Upper lobe of left lung (tissue), 6 donors: Measurements from ENCODE around the gene NDUFA8. TPM values are rescaled to one million over a fixed set of nuclear protein-coding genes. Genes with fewer than 3 reads are reported as not detected.

Experiments used
- ATAC-seq, 2 donors: fragments of 200-7000 bp; cut with Tn5 transposase; one replicate each; pipeline ENCODE4 v1.9.1; 2022; ENCODE audit warnings: mild to moderate bottlenecking in 2 of 2, moderate library complexity in 2 of 2; ENCODE audit not compliant: low FRiP score in 2 of 2
- DNase-seq, 2 donors: peaks; one replicate each; pipeline ENCODE4 v3.0.0-alpha.2; 2019 to 2020
- H3K27ac ChIP-seq, 4 donors: fragments of 200-600 bp; sonication (generic); one replicate each; pipeline ENCODE4 v1.5.1; 2016 to 2019
- H3K27me3 ChIP-seq, 4 donors: fragments of 200-600 bp; sonication (generic); one replicate each; pipeline ENCODE4 v1.5.1; 2017 to 2019
- H3K36me3 ChIP-seq, 4 donors: fragments of 200-600 bp; sonication (generic); one replicate each; pipeline ENCODE4 v1.5.1; 2016 to 2019
- H3K4me1 ChIP-seq, 4 donors: fragments of 200-600 bp; sonication (generic); one replicate each; pipeline ENCODE4 v1.5.1; 2018 to 2019
- H3K4me3 ChIP-seq, 4 donors: fragments of 200-600 bp; sonication (generic); one replicate each; pipeline ENCODE4 v1.5.1; 2017 to 2019; ENCODE audit warnings: mild to moderate bottlenecking in 2 of 4, moderate library complexity in 1 of 4
- H3K9me3 ChIP-seq, 4 donors: fragments of 200-600 bp; sonication (generic); one replicate each; pipeline ENCODE4 v1.5.1; 2018 to 2019
- EP300 ChIP-seq, 4 donors: sonication (generic); formaldehyde crosslinking; IDR thresholded peaks; one replicate each; pipeline ENCODE4 v1.5.1; 2017; ENCODE audit warnings: antibody characterized with exemption in 4 of 4, control low read depth in 2 of 4
- POLR2A ChIP-seq, 4 donors: fragments of 450-650 bp; IDR thresholded peaks; one replicate each; pipeline ENCODE4 v1.5.1; 2016 to 2017; ENCODE audit warnings: antibody characterized with exemption in 4 of 4, mild to moderate bottlenecking in 2 of 4
- POLR2AphosphoS5 ChIP-seq, 2 donors: sonication (generic); formaldehyde crosslinking; IDR thresholded peaks; one replicate each; pipeline ENCODE4 v1.5.1; 2017; ENCODE audit warnings: antibody characterized with exemption in 2 of 2
- WGBS, 2 donors: methylation state at CpG; one replicate each; pipeline ENCODE4 v1.1.5; 2017 to 2018; 5-methylcytosine and 5-hydroxymethylcytosine counted together
- total RNA-seq, 6 donors: library from RNA; depleted of rRNA in 4 of 6; stranded (reverse); fragments of >200 nt in 4 of 6; gene quantifications; one replicate each; pipeline versions ENCODE4 v1.1.0 to v1.2.1, GENCODE V29; 2016 to 2021
- TF ChIP-seq, protein P1 (sequence below), 6 experiments: fragments of 450-650 bp in 4 of 6; fragments of 200-600 bp in 2 of 6; sonication (generic) in 2 of 6; IDR thresholded peaks; one replicate each; pipeline ENCODE4 v1.5.1; 2016 to 2019; ENCODE audit warnings: antibody characterized with exemption in 6 of 6
- donor health status: DM: no; HTN: no; CAD: no; lungs with moderate emphysema.
- donor health status: DM: no; HTN: yes; CAD: no; lungs with severe emphysema.

Gene NDUFA8
- total RNA-seq = 10 to 100 TPM; 25.6 to 46.5 (median 35.5) TPM

DNA sequence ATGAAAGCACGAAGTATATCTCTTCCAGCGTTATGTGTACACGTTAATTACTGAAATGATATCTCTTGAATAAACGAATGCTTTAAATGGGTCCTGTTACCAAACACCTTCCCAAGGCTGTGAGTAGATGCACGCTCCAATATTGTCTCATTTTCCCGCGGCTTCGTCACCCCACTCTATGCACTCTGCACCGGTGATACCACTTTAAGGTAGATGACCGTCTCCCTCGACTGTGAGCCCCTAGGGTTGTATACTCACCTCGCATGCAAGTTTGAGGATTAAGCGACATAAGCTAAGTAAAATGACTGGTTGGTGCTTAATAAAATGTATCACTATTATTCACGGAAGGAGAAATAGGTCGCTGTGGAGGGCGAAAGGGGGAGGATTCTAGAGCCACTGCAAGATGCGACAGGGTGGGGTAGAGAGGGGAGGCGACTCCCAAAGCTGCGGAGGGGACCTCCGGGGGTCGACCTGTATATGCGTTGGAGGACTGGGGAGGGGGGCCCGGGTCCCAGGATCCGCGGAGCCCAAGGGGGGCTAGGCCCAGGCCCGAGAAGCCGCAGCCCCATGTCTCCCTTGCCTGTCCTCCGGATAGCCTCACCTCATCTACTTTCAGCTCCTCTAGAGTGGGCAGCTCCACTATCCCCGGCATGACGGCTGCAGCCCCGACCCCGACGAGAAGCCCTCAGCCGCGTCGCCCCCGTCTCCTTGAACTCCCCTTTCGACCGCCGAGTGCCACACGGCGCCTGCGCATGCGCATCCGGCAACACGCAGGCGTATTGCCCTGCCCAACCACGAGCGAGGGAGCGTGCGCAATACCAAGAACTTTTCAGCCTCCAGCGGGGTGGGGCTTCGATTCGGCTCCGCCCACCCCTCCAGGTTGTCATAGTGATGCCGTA, at the start of gene NDUFA8, which contains the start of gene MORN5:
NDUFA8 (minus strand) TSS at position 754 of the 899 bp plus-strand sequence; CDS start at position 652, 102 bp downstream.
MORN5 (plus strand) TSS at position 883 of the 899 bp plus-strand sequence. CDS start 65 bp downstream, outside the sequence.
- Histone ChIP-seq H3K4me3 (peak within 1 kb of the TSS; percentile 70 to 80 (median 71)), H3K27ac (peak within 1 kb of the TSS; percentile 78 to 88 (median 82)), H3K36me3 (no peaks in the 10 kb centered on the region), H3K4me1 (peaks cover 14 to 28% (median 20%) of the 10 kb centered on the region in 4 donors), H3K9me3 (peaks cover 0 to 4% (median 0%) of the 10 kb centered on the region in 4 donors), H3K27me3 (no peaks in the 10 kb centered on the region)
- ATAC-seq (peak; percentile 97 to 99), DNase-seq (peak; percentile 96 to 98)
- TF ChIP-seq POLR2AphosphoS5 (IDR thresholded peaks at IDR 0.05) (peak; percentile 74 to 90), EP300 (IDR thresholded peaks at IDR 0.05) (no peak), POLR2A (IDR thresholded peaks at IDR 0.05) (peak in 3 of 4 donors; percentile 30 to 83 (median 77))
- TF ChIP-seq, protein P1, sequence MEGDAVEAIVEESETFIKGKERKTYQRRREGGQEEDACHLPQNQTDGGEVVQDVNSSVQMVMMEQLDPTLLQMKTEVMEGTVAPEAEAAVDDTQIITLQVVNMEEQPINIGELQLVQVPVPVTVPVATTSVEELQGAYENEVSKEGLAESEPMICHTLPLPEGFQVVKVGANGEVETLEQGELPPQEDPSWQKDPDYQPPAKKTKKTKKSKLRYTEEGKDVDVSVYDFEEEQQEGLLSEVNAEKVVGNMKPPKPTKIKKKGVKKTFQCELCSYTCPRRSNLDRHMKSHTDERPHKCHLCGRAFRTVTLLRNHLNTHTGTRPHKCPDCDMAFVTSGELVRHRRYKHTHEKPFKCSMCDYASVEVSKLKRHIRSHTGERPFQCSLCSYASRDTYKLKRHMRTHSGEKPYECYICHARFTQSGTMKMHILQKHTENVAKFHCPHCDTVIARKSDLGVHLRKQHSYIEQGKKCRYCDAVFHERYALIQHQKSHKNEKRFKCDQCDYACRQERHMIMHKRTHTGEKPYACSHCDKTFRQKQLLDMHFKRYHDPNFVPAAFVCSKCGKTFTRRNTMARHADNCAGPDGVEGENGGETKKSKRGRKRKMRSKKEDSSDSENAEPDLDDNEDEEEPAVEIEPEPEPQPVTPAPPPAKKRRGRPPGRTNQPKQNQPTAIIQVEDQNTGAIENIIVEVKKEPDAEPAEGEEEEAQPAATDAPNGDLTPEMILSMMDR (IDR thresholded peaks at IDR 0.05) = peak in 3 of 6 experiments; percentile 41 to 65 (median 62)
- whole genome bisulfite sequencing, 2 donors = 1 to 3% methylated on average over 25 to 54 of the region's 56 CpGs

DNA sequence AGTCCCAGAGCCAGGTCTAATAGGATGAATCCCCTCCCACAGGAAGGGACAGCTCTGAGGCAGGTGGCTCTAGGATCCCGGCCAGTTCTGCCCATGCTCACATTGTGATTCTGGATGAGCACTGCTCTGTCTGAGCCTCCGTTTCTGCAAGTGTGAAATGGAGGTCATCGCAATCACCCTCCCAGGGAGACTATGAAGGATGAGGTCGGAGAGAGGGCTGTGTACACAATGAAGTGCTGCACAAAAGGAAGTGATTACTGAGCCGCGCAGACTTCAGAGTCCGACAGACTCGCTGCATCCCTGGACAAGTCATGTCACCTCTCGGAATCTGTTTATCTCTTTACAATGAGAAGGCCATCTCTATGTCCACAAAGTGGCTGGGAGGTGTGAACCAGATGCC, 47.5 kb upstream of the NDUFA8 start:
- Histone ChIP-seq H3K9me3 (no peaks in the 10 kb centered on the region), H3K27ac (no peak overlapping the region), H3K36me3 (no peaks in the 10 kb centered on the region), H3K4me3 (no peak overlapping the region), H3K27me3 (no peaks in the 10 kb centered on the region), H3K4me1 (no peaks in the 10 kb centered on the region)
- ATAC-seq (no peak), DNase-seq (no peak)
- no peak for TF ChIP-seq EP300 (IDR thresholded peaks at IDR 0.05)
- TF ChIP-seq, protein P1 (IDR thresholded peaks at IDR 0.05) = no peak
- no peak for TF ChIP-seq POLR2A (IDR thresholded peaks at IDR 0.05)
- no peak for TF ChIP-seq POLR2AphosphoS5 (IDR thresholded peaks at IDR 0.05)
- WGBS, 2 donors = 72 to 82% methylated on average over 9 of the region's 9 CpGs

DNA sequence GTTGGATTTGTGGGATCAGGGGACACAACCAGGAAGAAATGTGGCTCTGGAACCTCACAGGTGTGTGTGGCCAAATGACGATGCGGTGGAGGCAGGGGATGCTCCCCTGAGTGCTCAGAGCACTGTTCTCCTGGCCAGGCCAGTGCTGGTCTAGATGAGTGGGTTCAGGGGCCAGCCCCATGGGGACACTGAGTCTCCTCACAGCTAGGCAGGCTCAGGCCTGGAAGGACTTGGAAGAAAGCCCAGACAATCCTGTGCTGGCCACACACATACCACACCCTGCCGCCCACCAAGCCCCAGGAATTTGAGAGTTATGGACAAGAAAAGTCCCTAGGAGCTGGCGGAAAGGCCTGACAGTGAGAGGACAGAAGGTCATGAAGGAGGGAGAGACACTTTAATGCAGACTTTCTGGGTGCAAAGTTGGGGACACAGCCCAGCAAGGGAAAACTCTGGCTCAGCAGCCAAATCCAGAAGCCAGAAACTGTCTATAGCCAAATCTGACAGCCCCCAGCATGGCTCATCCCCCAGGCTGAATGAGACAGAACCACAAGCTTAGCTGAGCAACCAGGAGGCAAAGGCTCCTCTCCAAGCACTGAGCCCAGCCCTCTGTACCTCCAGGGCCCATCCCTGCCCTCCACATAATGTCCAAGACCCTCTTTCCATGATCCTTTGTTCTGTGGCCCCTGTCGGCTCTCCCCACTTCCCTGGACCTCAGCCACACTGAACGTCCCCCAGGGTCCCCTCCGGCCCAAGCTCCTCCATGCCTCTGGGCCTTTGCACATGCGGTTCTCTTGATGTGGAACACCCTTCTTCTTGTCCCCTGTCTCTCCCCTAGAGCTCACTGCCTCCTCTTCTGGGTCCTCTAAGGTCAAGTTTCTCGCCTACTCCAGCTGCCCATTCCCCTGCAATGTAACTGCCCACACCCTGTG, 46.8 kb upstream of the NDUFA8 start:
- 87 to 91% methylated on average over 9 of the region's 9 CpGs for WGBS, 2 donors

DNA sequence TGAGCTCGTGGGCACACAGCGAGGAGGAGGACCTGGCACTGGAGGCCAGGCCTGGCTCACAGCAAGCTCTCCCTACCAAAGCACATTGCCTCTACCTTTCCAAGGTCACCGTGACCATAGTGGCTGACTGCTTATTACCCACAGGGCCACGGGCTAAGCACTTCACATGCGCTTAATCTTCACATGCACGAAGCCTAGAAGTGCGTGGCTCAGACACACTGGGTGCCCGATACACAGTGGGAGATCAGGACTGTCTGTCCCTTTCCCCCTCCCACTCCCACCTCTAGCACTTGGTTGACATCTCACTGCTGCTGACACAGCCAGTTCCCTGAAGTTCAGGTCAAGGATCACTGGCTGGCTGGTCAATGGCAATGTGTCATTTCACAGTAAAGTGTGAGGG, 45.6 kb upstream of the NDUFA8 start:
- Histone ChIP-seq H3K27ac (no peak overlapping the region), H3K4me1 (no peaks in the 10 kb centered on the region), H3K27me3 (no peaks in the 10 kb centered on the region), H3K36me3 (no peaks in the 10 kb centered on the region), H3K9me3 (no peaks in the 10 kb centered on the region), H3K4me3 (no peak overlapping the region)
- DNase-seq (no peak), ATAC-seq (no peak)
- TF ChIP-seq, protein P1 (IDR thresholded peaks at IDR 0.05) = no peak
- TF ChIP-seq POLR2A (IDR thresholded peaks at IDR 0.05) = no peak
- TF ChIP-seq POLR2AphosphoS5 (IDR thresholded peaks at IDR 0.05) = no peak
- TF ChIP-seq EP300 (IDR thresholded peaks at IDR 0.05) = no peak
- 87 to 92% methylated on average over 6 to 8 of the region's 8 CpGs for WGBS, 2 donors

More for the DNA sequence above, 46.8 kb upstream of the NDUFA8 start:
- Histone ChIP-seq H3K27me3 (no peaks in the 10 kb centered on the region), H3K4me1 (no peaks in the 10 kb centered on the region), H3K36me3 (no peaks in the 10 kb centered on the region), H3K27ac (no peak overlapping the region), H3K4me3 (no peak overlapping the region), H3K9me3 (no peaks in the 10 kb centered on the region)
- DNase-seq (no peak), ATAC-seq (no peak)
- TF ChIP-seq, protein P1 (IDR thresholded peaks at IDR 0.05) = no peak
- no peak for TF ChIP-seq POLR2AphosphoS5 (IDR thresholded peaks at IDR 0.05)
- no peak for TF ChIP-seq EP300 (IDR thresholded peaks at IDR 0.05)
- TF ChIP-seq POLR2A (IDR thresholded peaks at IDR 0.05) = no peak
